ENCODE data around the gene MAPK7. TPM values are rescaled to one million over a fixed set of nuclear protein-coding genes. Genes with fewer than 3 reads are reported as not detected.

The MAPK7 gene
- total RNA-seq, 2 donors from 2014 or later = 42.5 to 47.4 TPM

DNA sequence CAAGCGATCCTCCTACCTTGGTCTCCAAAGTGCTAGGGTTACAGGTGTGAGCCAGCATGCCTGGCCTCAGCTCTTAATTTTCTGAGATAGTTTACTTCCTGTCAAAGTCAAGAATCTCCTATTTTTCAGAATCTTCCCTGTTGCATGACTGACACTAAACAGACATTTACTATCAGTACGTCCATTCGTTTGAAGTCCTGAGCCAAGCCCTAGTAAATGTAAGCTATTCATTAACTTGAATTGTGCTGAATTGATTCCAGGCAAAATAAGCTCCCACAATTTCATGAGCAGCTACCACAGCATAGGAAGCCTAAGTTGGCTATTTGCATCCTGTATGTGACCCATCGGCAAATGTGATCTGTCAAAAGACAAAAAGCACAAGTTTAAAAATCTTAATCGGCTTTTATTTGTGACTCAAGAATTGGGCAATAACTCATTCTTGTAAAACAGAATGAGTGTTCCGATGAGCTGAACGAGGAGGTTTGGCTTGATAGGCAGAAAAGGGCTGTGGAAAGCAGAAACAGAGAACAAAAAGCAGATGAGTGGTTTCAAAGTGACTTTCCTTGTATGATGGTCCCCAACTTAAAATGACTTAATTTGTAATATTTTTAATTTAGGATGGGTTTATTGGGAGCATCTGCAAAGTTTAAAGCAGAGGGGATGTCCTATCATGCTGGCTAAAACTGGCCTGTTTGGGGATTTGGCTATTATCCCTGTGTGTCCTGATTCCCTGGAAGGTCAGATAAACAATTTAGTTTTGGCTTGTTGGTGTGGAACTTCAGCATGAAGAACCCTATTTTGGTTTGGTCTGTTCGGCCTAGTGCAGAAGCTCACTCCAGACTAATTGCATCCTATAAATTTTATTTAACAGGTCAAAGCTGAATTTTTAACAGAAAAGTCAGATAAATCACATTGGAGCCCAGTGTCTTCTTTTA lies 46.9 kb downstream of the MAPK7 start:
- DNase-seq (no peak), ATAC-seq (peak; percentile 96)
- intact Hi-C loops (cut with DNase I, micrococcal nuclease) = no loop called here

DNA sequence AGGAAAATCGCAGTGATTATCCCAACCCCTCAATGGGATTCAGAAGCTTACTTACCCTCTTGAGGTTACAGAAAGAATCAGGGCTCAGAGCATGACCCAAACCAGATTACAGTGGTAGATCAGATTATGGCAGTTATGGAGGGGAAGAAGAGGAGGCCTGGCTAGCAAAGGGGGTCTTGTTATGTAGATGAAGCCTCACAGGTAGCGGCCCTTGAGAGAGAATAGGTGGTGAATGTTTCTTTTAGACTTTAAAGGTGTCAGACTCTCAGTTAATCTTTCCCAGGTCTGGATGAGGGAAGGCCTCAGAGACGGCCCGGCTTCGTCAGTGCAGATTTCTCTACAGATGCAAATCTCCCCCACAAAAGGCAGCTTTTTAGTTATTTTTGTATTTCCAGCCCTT lies 48.3 kb downstream of the MAPK7 start:
- ATAC-seq (no peak), DNase-seq (no peak)
- intact Hi-C loops (cut with DNase I, micrococcal nuclease) = no loop called here

- ATAC-seq = no peak
- intact Hi-C loops (cut with DNase I, micrococcal nuclease) = no loop called here
- no peak for DNase-seq
Observed at GRCh38 chr17:19431691-19432090, 53.4 kb downstream of the MAPK7 start.

Small RNA genes within 50 kb of the gene (microRNA-seq; reads per million reads assigned to microRNA genes)
- 170 to 540 reads per million in 2 donors for gene MIR1180

Other genes starting within 250 kb of the MAPK7 start
- gene EPN2, start 141.1 kb upstream of the MAPK7 start, total RNA-seq = 10 to 100 TPM; 41.0 to 45.9 TPM
- 1 to 10 TPM; 7.1 to 7.3 TPM for gene B9D1, start 15.8 kb upstream of the MAPK7 start, total RNA-seq
- gene MFAP4, start 8.7 kb downstream of the MAPK7 start, total RNA-seq = 10 to 100 TPM; 12.9 to 68.6 TPM
- 1 to 10 TPM; 4.0 to 4.6 TPM for gene RNF112, start 32.7 kb downstream of the MAPK7 start, total RNA-seq
- gene SLC47A1, start 155.4 kb downstream of the MAPK7 start, total RNA-seq = 1 to 10 TPM in 1 of 2 donors, under 1 TPM in 1; 0.52 to 1.2 TPM

Data from left colon (tissue), 2 donors.